GM18519 (cell line): ENCODE results near the gene NFATC2IP.
"Not testable (repeated sequence)": the region's sequence is repeated elsewhere in the genome, so short reads cannot be mapped to it uniquely, and the experiment has no call there.

Source experiments
- ATAC-seq: cut with Tn5 transposase; IDR thresholded peaks from one replicate; pipeline ENCODE4 v1.9.1; 2021; ENCODE audit warnings: mild to moderate bottlenecking, moderate library complexity; ENCODE audit not compliant: unreplicated experiment, low FRiP score

Gene NFATC2IP

GRCh38 chr16:28964496-28964895 is 13.8 kb downstream of the NFATC2IP start:
- no peak for ATAC-seq

GRCh38 chr16:28967156-28967555 is 16.4 kb downstream of the NFATC2IP start:
- ATAC-seq: no peak

- not testable (repeated sequence) for ATAC-seq
Measured at GRCh38 chr16:28969696-28970095, 19.0 kb downstream of the NFATC2IP start.

GRCh38 chr16:28974007-28974436 is 23.3 kb downstream of the NFATC2IP start:
- ATAC-seq: no peak

- ATAC-seq: peak; percentile 58
Measured at GRCh38 chr16:28974437-28975157, 23.9 kb downstream of the NFATC2IP start, which contains the start of gene SPNS1. TSS of gene SPNS1 (plus strand) at chr16:28974778. CDS start at chr16:28975152, 374 bp downstream.

- ATAC-seq: peak; percentile 19
Measured at GRCh38 chr16:28975158-28975599, 24.4 kb downstream of the NFATC2IP start.

GRCh38 chr16:28977703-28978662 is 27.2 kb downstream of the NFATC2IP start:
- ATAC-seq: no peak

- not testable (repeated sequence) for ATAC-seq
Measured at GRCh38 chr16:28980330-28980729, 29.6 kb downstream of the NFATC2IP start.

- no peak for ATAC-seq
Measured at GRCh38 chr16:28980929-28981328, 30.2 kb downstream of the NFATC2IP start.

GRCh38 chr16:28981517-28981916 is 30.8 kb downstream of the NFATC2IP start:
- ATAC-seq: no peak

GRCh38 chr16:28982418-28982817 is 31.7 kb downstream of the NFATC2IP start:
- no peak for ATAC-seq

GRCh38 chr16:28982949-28983348 is 32.2 kb downstream of the NFATC2IP start:
- no peak for ATAC-seq

- no peak for ATAC-seq
Measured at GRCh38 chr16:28983644-28984043, 32.9 kb downstream of the NFATC2IP start.

- ATAC-seq: no peak
Measured at GRCh38 chr16:28984091-28984490, 33.4 kb downstream of the NFATC2IP start.

GRCh38 chr16:28984619-28985135 is 33.9 kb downstream of the NFATC2IP start, which contains the start of gene LAT:
TSS of gene LAT (plus strand) at chr16:28985052. CDS start at chr16:28985418, 366 bp downstream.
- ATAC-seq: no peak

GRCh38 chr16:28985211-28986041 is 34.7 kb downstream of the NFATC2IP start:
- no peak for ATAC-seq

GRCh38 chr16:28986046-28986445 is 35.3 kb downstream of the NFATC2IP start:
- no peak for ATAC-seq

- ATAC-seq: no peak
Measured at GRCh38 chr16:28986492-28986891, 35.8 kb downstream of the NFATC2IP start.

- no peak for ATAC-seq
Measured at GRCh38 chr16:28987170-28987853, 36.6 kb downstream of the NFATC2IP start.
